Activated CD8-positive, alpha-beta memory T cell treated with anti-CD3 and anti-CD28 coated beads, Interleukin-2, amount 10 ng/mL, durations not matched to agents 7 days and 5 days (primary cell): ENCODE results near the gene PLEKHA4. TPM values are rescaled to one million over a fixed set of nuclear protein-coding genes. Genes with fewer than 3 reads are reported as not detected.
A peak's percentile ranks its signal among the peaks of the same experiment; 100 is the strongest.
"Not testable (repeated sequence)": the region's sequence is repeated elsewhere in the genome, so short reads cannot be mapped to it uniquely, and the experiment has no call there.

ENCODE experiments used
- ATAC-seq: fragments of 150-1000 bp; cut with Tn5 transposase; one replicate; pipeline ENCODE4 v1.10.0; 2021; ENCODE audit warnings: moderate library complexity
- CTCF ChIA-PET: fragments of 350-600 bp; sonication (Branson Sonifier 250); formaldehyde crosslinking; loops from one replicate; lab custom pipeline; 2021; ENCODE audit warnings: antibody characterized with exemption; lab: Charles Lee
- DNase-seq: peaks from one replicate; pipeline ENCODE4 v3.0.0-alpha.2; 2020
- H3K27ac Mint-ChIP-seq: one replicate; pipeline ENCODE4 v1.8.0; 2021; ENCODE audit warnings: mild to moderate bottlenecking, mixed read lengths
- H3K27me3 Mint-ChIP-seq: one replicate; pipeline ENCODE4 v1.8.0; 2021; ENCODE audit warnings: mixed read lengths
- H3K36me3 Mint-ChIP-seq: one replicate; pipeline ENCODE4 v1.8.0; 2021; ENCODE audit warnings: mild to moderate bottlenecking, mixed read lengths
- H3K4me1 Mint-ChIP-seq: one replicate; pipeline ENCODE4 v1.8.0; 2021; ENCODE audit warnings: mixed read lengths
- H3K4me3 Mint-ChIP-seq: one replicate; pipeline ENCODE4 v1.8.0; 2021; ENCODE audit warnings: mild to moderate bottlenecking, moderate library complexity, mixed read lengths
- H3K9me3 Mint-ChIP-seq: one replicate; pipeline ENCODE4 v1.8.0; 2022; ENCODE audit warnings: low read depth, mixed read lengths
- total RNA-seq, 2 experiments: library from RNA; stranded (reverse); gene quantifications; one replicate each; pipeline ENCODE4 v1.2.3, GENCODE V29; 2021

PLEKHA4 gene
- total RNA-seq, 2 experiments from 2014 or later, result 2.2 to 5.6 TPM

DNA sequence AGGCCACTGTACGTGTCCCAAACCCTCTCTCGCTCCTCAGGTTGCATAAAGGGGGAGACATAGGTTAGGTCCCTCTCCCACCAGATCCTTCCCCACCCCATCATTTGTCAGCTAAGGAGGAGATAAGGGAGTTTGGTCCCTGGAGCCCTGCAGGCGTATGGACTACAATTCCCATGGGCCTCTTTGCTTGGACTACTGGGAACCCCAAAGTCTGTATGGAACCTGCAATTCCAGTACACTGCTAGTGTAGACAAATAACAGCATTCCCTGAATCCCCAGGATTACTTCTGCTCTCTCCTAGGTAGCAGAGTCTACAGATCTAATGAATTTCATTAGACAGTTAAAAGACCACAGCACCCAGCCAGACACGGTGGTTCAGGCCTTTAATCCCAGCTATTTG lies 16.1 kb downstream of the PLEKHA4 start:
- CTCF ChIA-PET, result interaction anchor here (0.7 to 8.1 kb wide), 6 partner anchors 9 to 141 kb away, joined by 3 to 51 read pairs (median 4); partner anchors contain the start of gene RUVBL2
- Mint-ChIP-seq H3K27me3 (no peaks in the 10 kb centered on the region), H3K36me3 (no peaks in the 10 kb centered on the region), H3K4me1 (no peaks in the 10 kb centered on the region), H3K9me3 (no peaks in the 10 kb centered on the region), H3K27ac (no peak overlapping the region), H3K4me3 (no peak overlapping the region)
- DNase-seq, result no peak
- ATAC-seq, result no peak

DNA sequence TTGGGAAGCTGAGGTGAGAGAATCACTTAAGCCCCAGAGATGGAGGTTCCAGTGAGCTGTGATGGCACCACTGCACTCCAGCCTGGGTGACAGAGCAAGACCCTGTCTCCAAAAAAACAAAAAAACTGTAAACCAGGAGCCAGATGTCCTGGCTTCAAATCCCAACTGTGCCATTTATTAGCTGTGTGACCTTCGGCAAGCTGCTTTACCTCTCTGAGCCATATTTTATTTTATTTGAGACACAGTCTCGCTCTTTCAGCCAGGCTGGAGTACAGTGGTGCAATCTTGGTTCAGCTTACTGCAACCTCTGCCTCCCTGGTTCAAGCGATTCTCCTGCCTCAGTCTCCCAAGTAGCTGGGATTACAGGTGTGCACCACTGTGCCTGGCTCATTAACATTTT lies 21.8 kb downstream of the PLEKHA4 start:
- H3K27ac Mint-ChIP-seq, H3K36me3 Mint-ChIP-seq, DNase-seq, H3K4me3 Mint-ChIP-seq, H3K4me1 Mint-ChIP-seq, ATAC-seq, H3K27me3 Mint-ChIP-seq, H3K9me3 Mint-ChIP-seq: not testable (repeated sequence)
- CTCF ChIA-PET, result interaction anchor here (0.6 to 6.3 kb wide), 4 partner anchors 26 to 59 kb away, joined by 3 to 106 read pairs (median 4); no protein-coding TSS in a partner anchor

DNA sequence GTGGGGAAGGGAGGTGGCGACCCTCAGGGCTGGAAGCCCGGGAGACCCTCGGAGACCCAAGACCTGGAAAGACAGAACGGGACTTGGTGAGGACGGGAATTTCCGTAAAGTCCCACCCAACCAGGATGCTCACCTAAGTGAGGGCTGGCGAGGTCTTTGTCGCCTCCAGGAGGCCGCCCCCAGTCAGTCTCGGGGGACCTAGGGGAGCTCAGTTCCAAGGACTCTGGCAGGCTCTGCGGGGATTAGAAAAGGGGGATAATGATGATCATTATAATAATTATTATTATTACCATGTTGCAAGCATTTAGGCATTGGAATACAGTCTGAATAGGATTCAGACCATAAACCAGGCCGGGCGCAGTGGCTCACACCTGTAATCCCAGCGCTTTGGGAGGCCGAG lies 23.0 kb downstream of the PLEKHA4 start:
- no peaks in the 10 kb centered on the region for H3K4me1 Mint-ChIP-seq
- DNase-seq (no peak), ATAC-seq (no peak)
- CTCF ChIA-PET, result interaction anchor here (0.6 to 6.3 kb wide), 10 partner anchors 9 to 744 kb away, joined by 3 to 124 read pairs (median 8); partner anchors contain the start of genes GYS1, HSD17B14 and RUVBL2
- H3K9me3 Mint-ChIP-seq, result no peaks in the 10 kb centered on the region
- H3K27me3 Mint-ChIP-seq, result no peaks in the 10 kb centered on the region
- H3K36me3 Mint-ChIP-seq, result no peaks in the 10 kb centered on the region
- no peak overlapping the region for H3K27ac Mint-ChIP-seq
- no peak overlapping the region for H3K4me3 Mint-ChIP-seq

DNA sequence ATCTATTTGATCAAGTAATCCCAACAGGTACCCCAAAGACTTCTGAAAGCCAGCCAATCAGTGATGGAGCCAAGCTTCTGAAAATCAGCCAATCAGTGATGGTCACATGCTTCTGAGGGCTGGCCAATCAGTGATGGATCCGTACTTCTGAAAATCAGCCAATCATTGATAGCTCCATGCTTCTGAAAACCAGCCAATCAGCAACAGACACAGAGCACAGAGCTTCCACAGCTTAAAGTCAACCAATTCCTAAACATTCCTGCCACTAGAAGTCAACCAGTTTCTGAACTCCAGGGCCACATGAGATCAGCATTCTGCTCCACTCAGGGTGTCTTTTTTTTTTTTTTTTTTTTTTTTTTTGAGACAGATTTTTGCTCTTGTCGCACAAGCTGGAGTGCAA lies 23.9 kb downstream of the PLEKHA4 start:
- Mint-ChIP-seq H3K4me1 (no peaks in the 10 kb centered on the region), H3K4me3 (no peak overlapping the region), H3K36me3 (no peaks in the 10 kb centered on the region), H3K9me3 (no peaks in the 10 kb centered on the region), H3K27me3 (no peaks in the 10 kb centered on the region), H3K27ac (no peak overlapping the region)
- no peak for ATAC-seq
- DNase-seq, result no peak
- CTCF ChIA-PET, result interaction anchor here (0.7 to 6.3 kb wide), 16 partner anchors 8 to 255 kb away, joined by 3 to 124 read pairs (median 4); partner anchors contain the start of genes GYS1, HSD17B14, PPP1R15A and RUVBL2

DNA sequence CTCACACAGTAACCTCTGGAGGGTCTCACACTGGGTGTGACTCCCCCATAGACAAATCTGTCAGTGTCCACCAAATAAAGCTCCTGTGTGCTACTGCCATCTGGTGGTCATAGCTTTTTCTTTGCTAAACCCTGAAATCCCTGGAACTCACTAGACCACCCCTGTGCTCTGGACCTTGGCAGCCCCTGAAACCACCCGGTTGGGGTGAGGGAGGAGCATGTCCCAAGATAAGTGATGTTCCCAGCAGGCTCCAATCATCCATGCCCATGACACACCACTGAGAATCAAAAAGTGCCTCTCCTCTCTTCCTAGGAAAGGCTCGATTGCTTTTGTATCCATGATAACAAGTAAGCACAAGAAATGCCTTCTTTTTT lies 25.6 kb downstream of the PLEKHA4 start:
- H3K27me3 Mint-ChIP-seq, result no peaks in the 10 kb centered on the region
- ATAC-seq (peak; percentile 52), DNase-seq (peak; percentile 63)
- no peaks in the 10 kb centered on the region for H3K36me3 Mint-ChIP-seq
- H3K4me3 Mint-ChIP-seq, result no peak overlapping the region
- H3K4me1 Mint-ChIP-seq, result no peaks in the 10 kb centered on the region
- H3K27ac Mint-ChIP-seq, result no peak overlapping the region
- CTCF ChIA-PET, result interaction anchor here (0.7 to 6.3 kb wide), 52 partner anchors 12 to 366 kb away, joined by 3 to 124 read pairs (median 4); partner anchors contain the start of genes BCAT2, CA11, GYS1 and NUCB1
- no peaks in the 10 kb centered on the region for H3K9me3 Mint-ChIP-seq

DNA sequence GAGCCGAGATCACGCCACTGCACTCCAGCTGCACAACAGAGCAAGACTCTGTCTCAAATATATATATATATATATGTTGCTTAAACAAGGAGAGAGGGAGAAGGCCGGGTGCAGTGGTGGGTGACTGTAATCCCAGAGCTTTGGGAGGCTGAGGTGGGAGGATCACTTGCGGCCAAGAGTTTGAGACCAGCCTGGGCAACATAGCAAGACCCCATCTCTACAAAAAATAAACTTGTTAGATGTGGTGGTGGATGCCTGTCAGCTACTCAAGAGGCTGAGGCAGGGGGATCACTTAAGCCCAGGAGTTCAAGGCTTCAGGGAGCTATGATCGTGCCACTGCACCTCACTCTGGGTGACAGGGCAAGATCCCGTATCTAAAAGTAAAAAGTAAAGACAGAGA lies 26.8 kb downstream of the PLEKHA4 start:
- H3K9me3 Mint-ChIP-seq, result no peaks in the 10 kb centered on the region
- H3K4me1 Mint-ChIP-seq, result peaks cover 6% of the 10 kb centered on the region
- H3K27me3 Mint-ChIP-seq, result no peaks in the 10 kb centered on the region
- CTCF ChIA-PET, result interaction anchor here (1.2 to 6.3 kb wide), 14 partner anchors 13 to 252 kb away, joined by 5 to 124 read pairs (median 13); partner anchors contain the start of genes BCAT2 and CA11
- H3K4me3 Mint-ChIP-seq, result no peak overlapping the region
- ATAC-seq, result no peak
- no peaks in the 10 kb centered on the region for H3K36me3 Mint-ChIP-seq
- no peak for DNase-seq
- H3K27ac Mint-ChIP-seq, result no peak overlapping the region

DNA sequence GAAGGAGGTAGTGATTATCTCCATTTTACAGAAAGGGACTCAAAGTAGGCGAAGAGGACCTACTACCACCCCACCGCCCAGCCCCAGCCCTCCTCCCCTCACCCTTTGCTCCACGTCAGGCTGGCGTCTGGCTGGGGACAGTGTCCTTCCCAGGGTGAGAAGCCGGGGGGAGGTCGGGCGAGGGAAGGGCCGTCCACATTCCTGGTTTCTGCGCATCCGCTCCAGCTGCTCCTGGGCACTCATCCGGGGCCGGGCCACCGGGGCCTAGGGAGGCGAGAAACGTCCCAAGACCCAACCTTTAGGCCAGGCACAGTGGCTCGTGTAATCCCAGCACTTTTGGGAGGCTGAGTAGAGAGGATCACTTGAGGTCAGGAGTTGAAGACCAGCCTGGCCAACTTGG lies 27.4 kb downstream of the PLEKHA4 start:
- Mint-ChIP-seq H3K4me3 (no peak overlapping the region), H3K27me3 (no peaks in the 10 kb centered on the region), H3K9me3 (no peaks in the 10 kb centered on the region), H3K36me3 (no peaks in the 10 kb centered on the region), H3K27ac (no peak overlapping the region), H3K4me1 (peaks cover 10% of the 10 kb centered on the region)
- ATAC-seq (no peak), DNase-seq (no peak)
- CTCF ChIA-PET, result interaction anchor here (1.3 to 6.3 kb wide), 13 partner anchors 13 to 252 kb away, joined by 4 to 124 read pairs (median 14); partner anchors contain the start of gene BCAT2

DNA sequence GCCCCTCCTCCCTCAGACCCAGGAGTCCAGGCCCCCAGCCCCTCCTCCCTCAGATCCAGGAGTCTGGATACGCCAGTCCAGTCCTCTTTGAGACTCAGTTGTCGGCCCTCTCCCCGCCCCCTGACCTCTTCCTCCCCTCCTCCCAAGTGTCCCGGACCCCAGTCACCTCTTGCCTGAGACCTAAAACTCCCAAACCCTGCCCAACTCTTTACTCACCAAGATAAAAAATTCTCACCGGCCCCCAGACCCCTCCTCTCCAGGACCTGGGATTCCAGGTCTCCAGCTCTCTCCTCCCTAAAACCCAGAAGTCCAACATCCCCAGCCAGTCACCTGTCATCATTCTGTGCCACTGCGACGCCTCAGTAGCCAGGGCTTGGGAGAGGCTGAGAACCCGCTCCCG lies 30.7 kb downstream of the PLEKHA4 start:
- CTCF ChIA-PET, result interaction anchor here (0.8 to 3.7 kb wide), 7 partner anchors 27 to 134 kb away, joined by 3 to 65 read pairs (median 25); partner anchors contain the start of gene BCAT2
- Mint-ChIP-seq H3K9me3 (no peaks in the 10 kb centered on the region), H3K27me3 (no peaks in the 10 kb centered on the region), H3K36me3 (no peaks in the 10 kb centered on the region), H3K4me1 (peaks cover 16% of the 10 kb centered on the region), H3K27ac (no peak overlapping the region), H3K4me3 (no peak overlapping the region)
- ATAC-seq (no peak), DNase-seq (no peak)

DNA sequence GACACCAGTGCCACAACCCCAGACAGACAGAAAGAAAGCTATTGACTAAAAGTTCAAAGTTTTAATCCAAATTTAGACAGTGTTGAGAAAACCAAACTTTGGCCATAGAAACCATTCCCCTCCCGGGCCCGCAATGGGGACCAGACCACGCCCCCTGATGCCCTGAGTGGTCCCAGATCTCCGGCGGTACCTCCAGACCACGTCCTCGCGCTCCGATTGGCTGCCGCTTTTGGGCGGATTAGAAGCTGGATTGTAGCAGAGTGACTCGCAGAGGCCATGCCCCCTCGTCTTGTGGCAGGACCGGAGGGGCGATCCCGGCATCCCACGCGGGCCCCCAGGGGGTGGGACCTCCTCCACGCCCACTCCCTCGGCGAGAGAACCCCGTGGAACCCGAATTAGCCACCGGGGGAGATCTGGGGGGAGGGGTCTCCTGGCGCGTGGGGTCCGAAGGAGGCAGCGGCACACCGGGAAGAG lies 31.3 kb downstream of the PLEKHA4 start:
- Mint-ChIP-seq H3K27ac (peak overlapping the region; percentile 49), H3K9me3 (no peaks in the 10 kb centered on the region), H3K4me1 (peaks cover 16% of the 10 kb centered on the region), H3K27me3 (no peaks in the 10 kb centered on the region), H3K36me3 (no peaks in the 10 kb centered on the region), H3K4me3 (peak overlapping the region; percentile 76)
- ATAC-seq (peak; percentile 86), DNase-seq (peak; percentile 93)
- CTCF ChIA-PET, result interaction anchor here (0.8 to 3.7 kb wide), 9 partner anchors 26 to 191 kb away, joined by 3 to 65 read pairs (median 9); partner anchors contain the start of genes BCAT2, CA11 and NUCB1

DNA sequence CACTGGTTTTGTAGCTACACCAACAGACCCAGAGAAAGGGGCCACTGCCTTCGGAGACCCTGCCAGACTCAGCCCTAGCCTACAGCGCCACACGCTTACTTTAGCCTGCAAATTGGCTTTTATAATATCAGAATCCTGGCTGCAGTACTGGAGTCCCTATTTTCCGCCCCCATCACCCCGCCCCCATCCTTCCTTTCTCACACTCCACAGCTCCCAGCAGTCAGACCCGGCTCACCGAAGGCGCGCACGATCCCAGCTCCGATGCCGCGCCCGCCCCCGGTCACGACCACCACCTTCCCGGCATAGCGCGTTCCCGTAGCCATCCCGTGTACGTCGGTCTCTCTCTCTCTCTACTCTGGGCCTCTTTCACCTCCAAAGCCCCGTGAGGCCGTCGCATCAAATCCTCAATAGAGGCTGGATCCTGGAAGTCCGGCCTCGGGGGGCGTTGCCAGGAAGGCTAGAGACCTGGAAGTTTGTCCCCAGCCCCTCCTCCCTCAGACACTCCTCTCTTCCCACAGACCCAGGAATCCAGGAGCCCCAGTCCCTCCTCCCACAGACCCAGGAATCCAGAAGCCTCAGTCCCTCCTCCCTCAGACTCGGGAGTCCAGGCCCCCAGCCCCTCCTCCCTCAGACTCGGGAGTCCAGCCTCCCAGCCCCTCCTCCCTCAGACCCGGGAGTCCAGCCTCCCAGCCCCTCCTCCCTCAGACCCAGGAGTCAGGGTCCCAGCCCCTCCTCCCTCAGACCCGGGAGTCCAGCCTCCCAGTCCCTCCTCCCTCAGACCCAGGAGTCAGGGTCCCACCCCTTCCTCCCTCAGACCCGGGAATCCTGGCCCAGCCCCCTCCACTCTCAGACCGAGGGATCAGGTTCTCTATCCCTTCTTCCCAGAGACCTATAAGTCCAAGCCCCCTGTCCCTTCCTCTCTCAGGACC lies 32.1 kb downstream of the PLEKHA4 start, which contains the start of gene HSD17B14:
HSD17B14 (minus strand) TSS at position 403 of the 929 bp plus-strand sequence; CDS start at position 323, 80 bp downstream.
- no peaks in the 10 kb centered on the region for H3K36me3 Mint-ChIP-seq
- H3K9me3 Mint-ChIP-seq, result no peaks in the 10 kb centered on the region
- H3K27me3 Mint-ChIP-seq, result no peaks in the 10 kb centered on the region
- CTCF ChIA-PET, result interaction anchor here (0.7 to 3.7 kb wide), 20 partner anchors 9 to 191 kb away, joined by 3 to 65 read pairs (median 4); partner anchors contain the start of genes BCAT2, CA11, NUCB1 and RUVBL2
- ATAC-seq (peak; percentile 26), DNase-seq (peak; percentile 45)
- peak within 1 kb of the TSS; percentile 86 for H3K27ac Mint-ChIP-seq
- peaks cover 16% of the 10 kb centered on the region for H3K4me1 Mint-ChIP-seq
- H3K4me3 Mint-ChIP-seq, result peak within 1 kb of the TSS; percentile 76

DNA sequence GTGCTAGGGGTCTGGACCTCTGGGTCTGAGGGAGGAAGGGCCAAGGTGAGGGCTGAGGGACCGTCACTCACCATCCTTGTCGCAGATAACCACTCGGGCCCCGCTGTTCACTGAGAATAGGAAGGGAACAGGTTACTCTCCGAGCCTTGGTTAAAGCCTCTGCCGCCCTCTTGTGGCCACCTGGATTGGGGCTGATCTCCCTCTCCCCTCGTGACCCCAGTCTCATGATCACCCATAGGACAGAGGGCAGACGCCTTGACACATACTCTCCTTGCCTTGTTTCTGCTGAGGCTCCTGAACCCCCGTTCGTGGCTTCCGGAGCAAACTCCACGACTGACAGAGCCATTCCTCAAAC lies 32.7 kb downstream of the PLEKHA4 start:
- CTCF ChIA-PET, result interaction anchor here (0.7 to 3.7 kb wide), 19 partner anchors 9 to 190 kb away, joined by 3 to 65 read pairs (median 4); partner anchors contain the start of genes BCAT2, CA11, NUCB1 and RUVBL2
- Mint-ChIP-seq H3K9me3 (no peaks in the 10 kb centered on the region), H3K27ac (peak overlapping the region; percentile 86), H3K36me3 (no peaks in the 10 kb centered on the region), H3K4me3 (peak overlapping the region; percentile 76), H3K4me1 (peaks cover 16% of the 10 kb centered on the region), H3K27me3 (no peaks in the 10 kb centered on the region)
- ATAC-seq, result peak; percentile 92
- peak; percentile 97 for DNase-seq

DNA sequence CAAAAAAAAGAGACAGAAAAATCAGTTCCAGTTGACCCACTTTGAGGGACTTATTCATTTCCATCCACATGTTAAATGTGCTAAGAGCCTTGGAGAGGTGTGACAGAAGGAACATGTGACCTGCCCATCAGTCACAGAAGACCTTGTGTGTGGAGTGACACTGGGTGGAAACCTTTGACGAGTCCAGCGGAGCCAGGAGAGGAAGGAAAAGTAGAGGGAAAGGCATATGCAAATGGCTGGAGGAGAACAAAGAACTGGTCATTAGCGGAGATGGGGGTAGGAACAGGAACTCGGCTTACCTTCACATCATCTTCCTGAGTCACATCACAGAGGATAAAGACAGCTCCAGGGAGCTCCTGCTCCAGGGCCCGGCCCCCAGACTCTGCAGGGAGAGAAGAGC lies 34.4 kb downstream of the PLEKHA4 start:
- H3K4me1 Mint-ChIP-seq, result peaks cover 16% of the 10 kb centered on the region
- CTCF ChIA-PET, result interaction anchor here (1.9 kb wide), 2 partner anchors 38 to 46 kb away, joined by 8 to 9 read pairs; no protein-coding TSS in a partner anchor
- H3K36me3 Mint-ChIP-seq, result no peaks in the 10 kb centered on the region
- no peaks in the 10 kb centered on the region for H3K9me3 Mint-ChIP-seq
- ATAC-seq (no peak), DNase-seq (no peak)
- H3K27me3 Mint-ChIP-seq, result no peaks in the 10 kb centered on the region
- no peak overlapping the region for H3K4me3 Mint-ChIP-seq
- H3K27ac Mint-ChIP-seq, result no peak overlapping the region

DNA sequence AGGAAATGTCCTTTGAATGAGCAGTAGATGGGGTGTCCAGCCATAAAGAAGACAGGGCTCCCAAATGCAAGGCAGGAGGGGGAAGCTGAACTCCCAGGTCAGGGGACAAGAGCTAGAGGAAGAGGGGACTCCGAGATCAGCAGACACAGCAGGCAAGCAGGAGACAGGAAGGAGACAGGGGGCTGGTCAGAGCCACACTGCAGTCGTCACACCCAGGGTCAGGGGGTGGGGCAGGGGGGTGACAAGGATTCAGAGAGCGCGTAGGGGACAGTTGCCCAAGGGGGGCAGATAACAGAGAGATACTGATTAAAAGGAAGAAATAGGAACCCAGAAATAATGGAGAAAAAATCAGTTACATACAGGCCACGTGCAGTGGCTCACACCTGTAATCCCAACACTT lies 35.4 kb downstream of the PLEKHA4 start:
- H3K27ac Mint-ChIP-seq, result no peak overlapping the region
- ATAC-seq, result no peak
- CTCF ChIA-PET, result interaction anchor here (1.9 kb wide), 2 partner anchors 37 to 45 kb away, joined by 8 to 9 read pairs; no protein-coding TSS in a partner anchor
- H3K4me1 Mint-ChIP-seq, result peaks cover 16% of the 10 kb centered on the region
- no peaks in the 10 kb centered on the region for H3K27me3 Mint-ChIP-seq
- H3K4me3 Mint-ChIP-seq, result no peak overlapping the region
- DNase-seq, result no peak
- H3K9me3 Mint-ChIP-seq, result no peaks in the 10 kb centered on the region
- H3K36me3 Mint-ChIP-seq, result no peaks in the 10 kb centered on the region
